GM12872 (cell line): Measurements from ENCODE around the gene EDRF1.

ENCODE experiments used
- CTCF ChIP-seq: IDR thresholded peaks from 3 replicates; pipeline ENCODE4 v1.5.1; 2011; ENCODE audit warnings: low read depth, mild to moderate bottlenecking, low read length, moderate library complexity; ENCODE audit not compliant: insufficient read depth

Gene EDRF1

GRCh38 chr10:125785791-125786190 lies 66.3 kb downstream of the EDRF1 start:
- no peak for TF ChIP-seq CTCF

- TF ChIP-seq CTCF: no peak
These were observed 68.9 kb downstream of the EDRF1 start for GRCh38 chr10:125788156-125789034.

GRCh38 chr10:125792342-125793300 lies 73.1 kb downstream of the EDRF1 start:
- no peak for TF ChIP-seq CTCF

GRCh38 chr10:125795128-125795527 lies 75.6 kb downstream of the EDRF1 start:
- no peak for TF ChIP-seq CTCF

GRCh38 chr10:125795637-125796190 lies 76.2 kb downstream of the EDRF1 start:
- no peak for TF ChIP-seq CTCF

- no peak for TF ChIP-seq CTCF
These were observed 77.9 kb downstream of the EDRF1 start for GRCh38 chr10:125797424-125797823.
